K562 (cell line): Measurements from ENCODE around the gene DYNC2I2.

Source experiments
- IRF2 ChIP-seq: sonication (generic); formaldehyde crosslinking; IDR thresholded peaks from 2 replicates; pipeline ENCODE4 v1.8.1; 2022; ENCODE audit warnings: mild to moderate bottlenecking, missing genetic modification reagents
- JUN ChIP-seq, 2 experiments: sonication (generic) in 1 of 2; formaldehyde crosslinking in 1 of 2; IDR thresholded peaks; 2 replicates each; pipeline versions ENCODE4 v1.6.1 to v1.8.0; 2012 to 2022; ENCODE audit warnings: borderline replicate concordance in 2 of 2, mild to moderate bottlenecking in 2 of 2, improper control_type of control experiment in 1 of 2, low read depth in 1 of 2, low read length in 1 of 2, missing genetic modification reagents in 1 of 2
- KLF16 ChIP-seq: IDR thresholded peaks from 2 replicates; pipeline ENCODE4 v1.6.1; 2016; ENCODE audit warnings: antibody characterized with exemption
- KLF6 ChIP-seq: fragments of 250-450 bp; sonication (Bioruptor Pico); IDR thresholded peaks from 2 replicates; pipeline ENCODE4 v1.4.0; 2020; ENCODE audit warnings: mild to moderate bottlenecking, moderate library complexity, borderline replicate concordance
- TAF1 ChIP-seq: IDR thresholded peaks from 2 replicates; pipeline ENCODE4 v1.6.1; 2011; ENCODE audit warnings: mild to moderate bottlenecking, low read length, moderate library complexity; ENCODE audit not compliant: insufficient read depth, control insufficient read depth, severe bottlenecking; ENCODE audit errors: extremely low read depth
- ZNF316 ChIP-seq: fragments of 450-650 bp; IDR thresholded peaks from 2 replicates; pipeline ENCODE4 v1.6.1; 2016

DNA sequence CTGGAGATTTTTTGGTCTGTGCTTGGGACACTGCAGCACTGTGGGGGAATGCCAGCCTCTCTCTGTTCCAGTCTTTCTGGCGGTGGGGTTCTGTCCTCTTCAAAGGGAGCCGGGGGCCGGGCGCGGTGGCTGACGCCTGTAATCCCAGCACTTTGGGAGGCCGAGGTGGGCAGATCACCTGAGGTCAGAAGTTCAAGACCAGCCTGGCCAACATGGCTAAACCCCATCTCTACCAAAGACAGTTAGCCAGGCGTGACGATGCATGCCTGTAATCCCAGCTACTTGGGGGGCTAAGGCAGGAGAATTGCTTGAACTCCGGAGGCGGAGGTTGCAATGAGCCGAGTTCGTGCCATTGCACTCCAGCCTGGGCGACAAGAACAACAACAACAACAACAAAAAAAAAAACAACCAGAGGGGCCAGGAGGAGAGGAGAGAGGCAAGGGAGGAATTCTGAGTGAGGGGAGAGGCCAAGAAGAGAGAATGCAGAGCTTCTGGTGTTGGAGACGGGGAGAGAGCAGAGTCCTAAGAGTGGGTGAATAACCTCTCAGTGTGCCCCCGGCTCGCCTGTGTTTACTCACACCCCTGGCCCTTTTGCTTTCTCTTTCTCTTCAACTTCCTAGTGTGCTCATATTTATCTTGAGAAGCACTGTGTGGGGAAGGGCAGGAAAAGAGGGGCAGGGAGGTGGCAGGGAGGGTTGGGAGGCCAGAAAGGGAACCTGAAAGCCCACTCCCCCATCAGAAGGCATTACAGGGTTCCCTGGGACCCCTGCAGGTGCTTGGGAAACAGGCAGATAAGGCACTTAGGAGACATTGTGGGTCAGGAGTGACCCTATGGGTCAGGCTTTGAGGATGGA lies 29.2 kb upstream of the DYNC2I2 start:
- TF ChIP-seq JUN (IDR thresholded peaks at IDR 0.05; ENCODE audit: borderline replicate concordance, low read depth, low read length) = no peak
- no peak for TF ChIP-seq JUN (CRISPR knock-in tag; IDR thresholded peaks at IDR 0.05; ENCODE audit: borderline replicate concordance)
- no peak for TF ChIP-seq IRF2
- TF ChIP-seq KLF16 = no peak
- no peak for TF ChIP-seq ZNF316
- no peak for TF ChIP-seq KLF6 (CRISPR knock-in tag)
- no peak for TF ChIP-seq TAF1
